ENCODE measurements around the gene ISYNA1. TPM values are rescaled to one million over a fixed set of nuclear protein-coding genes. Genes with fewer than 3 reads are reported as not detected.
A peak's percentile ranks its signal among the peaks of the same experiment; 100 is the strongest.

The ISYNA1 gene
- total and polyA plus RNA-seq, 2 of the 4 experiments (the other 2 are of a cell fraction), result 3.4 to 24.7 TPM

GRCh38 chr19:18435842-18436670, 1.9 kb downstream of the ISYNA1 start:
- ATAC-seq (ENCODE audit: low read depth) (no peak), DNase-seq (no peak)
- no peak overlapping the region for H3K27ac ChIP-seq (ENCODE audit: insufficient read depth, low read length)
- H3K56ac ChIP-seq (ENCODE audit: extremely low read depth, insufficient read depth, low read length), result no peak overlapping the region
- no peaks in the 10 kb centered on the region for H3K9me3 ChIP-seq (ENCODE audit: control insufficient read depth, insufficient read depth, low read length)
- H3K4me3 ChIP-seq (ENCODE audit: insufficient read depth, low read depth, low read length), result no peak overlapping the region
- peaks cover 23% of the 10 kb centered on the region; the same call in 1 of the 2 replicates for H3K4me1 ChIP-seq (ENCODE audit: control insufficient read depth, insufficient read depth, low read length)
- no peaks in the 10 kb centered on the region for H3K27me3 ChIP-seq (ENCODE audit: control insufficient read depth, insufficient read depth, low read length)
- peak overlapping the region; percentile 81 for H2AK9ac ChIP-seq (replicated peaks; ENCODE audit: low read depth, low read length, poor library complexity)
- H4K91ac ChIP-seq (ENCODE audit: insufficient read depth, low read depth, low read length), result no peak overlapping the region
- no peak overlapping the region for H4K5ac ChIP-seq (ENCODE audit: low read depth, low read length)
- no peak overlapping the region for H3K4ac ChIP-seq (ENCODE audit: low read depth, low read length)
- H3K14ac ChIP-seq (replicated peaks; ENCODE audit: low read depth, low read length), result no peak overlapping the region
- in situ Hi-C loops (cut with MboI; ENCODE audit: low sequenced_read_pairs), result no loop called here
- no peak overlapping the region; the same call in 1 of the 2 replicates for H3K4me2 ChIP-seq (ENCODE audit: low read depth, low read length)
- no peak overlapping the region for H2BK5ac ChIP-seq (ENCODE audit: low read depth, low read length, poor library complexity, severe bottlenecking)
- peaks cover 2 to 16% of the 10 kb centered on the region in 2 experiments; a peak in 1 of 4 replicates for H3K79me1 ChIP-seq (ENCODE audit: low read depth in 1 of 2, low read length in 2 of 2)
- WGBS, 2 experiments (ENCODE audit: extremely low coverage in 2 of 2, insufficient read length in 1 of 2), result 87% methylated on average over 27 of the region's 46 CpGs; no CpG with 5 or more reads in 1 of the 2 experiments
- TF ChIP-seq FOS (IDR thresholded peaks at IDR 0.05; ENCODE audit: low read depth, low read length) (no peak), POLR2A (IDR thresholded peaks at IDR 0.05; ENCODE audit: low read depth, low read length) (0 out of 2 replicates have a peak, but pooled peaks have one; percentile 4)
- CTCF ChIA-PET, result no interaction called here
- no TSS peak for BruUV-seq (replicated peaks)
- no peak overlapping the region for H3K9ac ChIP-seq (ENCODE audit: low read depth, low read length)
- H4K20me1 ChIP-seq (ENCODE audit: insufficient read depth, low read length), result peaks cover 42% of the 10 kb centered on the region
- peak overlapping the region; percentile 59; the same call in 1 of the 2 replicates for H2AK5ac ChIP-seq (ENCODE audit: low read depth, low read length)
- H2AFZ ChIP-seq (replicated peaks; ENCODE audit: low read length, poor library complexity), result peak overlapping the region; percentile 7
- no peak overlapping the region for H2BK15ac ChIP-seq (ENCODE audit: low read depth, low read length)
- H3K23ac ChIP-seq (ENCODE audit: low read depth, low read length), result no peak overlapping the region
- peaks cover 15% of the 10 kb centered on the region; the same call in 1 of the 2 replicates for H3K36me3 ChIP-seq (ENCODE audit: control insufficient read depth, insufficient read depth, low read length)
- no peak overlapping the region for H2BK120ac ChIP-seq (ENCODE audit: low read depth, low read length)
- H2BK20ac ChIP-seq (ENCODE audit: low read depth, low read length), result no peak overlapping the region
- no peak overlapping the region; a peak in 1 of 4 replicates for H4K8ac ChIP-seq (ENCODE audit: low read depth in 2 of 2, low read length in 2 of 2)
- intact Hi-C loops (cut with micrococcal nuclease), result no loop called here
- POLR2A ChIA-PET (ENCODE audit: unreplicated experiment), result no interaction called here
- dilution Hi-C loops (cut with HindIII; ENCODE audit: low sequenced_read_pairs, unreplicated experiment), result no loop called here
- no peak overlapping the region for H3K18ac ChIP-seq (ENCODE audit: low read depth, low read length)
- H3K9me1 ChIP-seq (ENCODE audit: insufficient read depth, low read length), result peaks cover 3% of the 10 kb centered on the region; the same call in 1 of the 2 replicates
